ENCODE measurements around the gene MECP2. TPM values are rescaled to one million over a fixed set of nuclear protein-coding genes. Genes with fewer than 3 reads are reported as not detected.

The MECP2 gene
- total RNA-seq, 1 donor from 2014 or later = 60.0 TPM

DNA sequence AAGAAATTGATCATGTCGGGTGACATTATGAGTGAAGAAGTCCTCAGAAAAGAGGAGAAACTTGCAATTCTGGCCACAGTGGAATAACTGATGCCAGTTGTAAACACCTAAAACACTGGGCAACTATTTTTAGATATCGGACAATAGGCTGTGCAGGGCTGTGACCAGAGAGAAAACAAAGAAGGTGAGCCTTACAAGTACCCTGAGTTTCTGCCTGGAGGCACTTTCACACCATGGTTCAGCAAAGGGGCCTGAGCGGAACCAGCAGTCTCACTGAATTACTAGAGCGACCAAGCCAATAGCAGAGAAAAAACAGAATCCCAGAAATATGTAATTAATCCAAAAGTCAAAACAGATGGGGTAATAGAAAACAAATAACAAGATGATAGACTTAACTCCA is 89.0 kb downstream of the MECP2 start:
- Mint-ChIP-seq H3K36me3 (ENCODE audit: low read depth, unreplicated experiment) (peaks cover 9% of the 10 kb centered on the region), H3K27ac (ENCODE audit: unreplicated experiment) (peak overlapping the region; percentile 24), H3K4me1 (ENCODE audit: unreplicated experiment) (no peaks in the 10 kb centered on the region), H3K27me3 (ENCODE audit: unreplicated experiment) (no peaks in the 10 kb centered on the region), H3K4me3 (ENCODE audit: unreplicated experiment) (no peak overlapping the region), H3K9me3 (ENCODE audit: unreplicated experiment) (no peaks in the 10 kb centered on the region)
- DNase-seq (ENCODE audit: low spot score) = no peak
- TF ChIP-seq, protein P1, sequence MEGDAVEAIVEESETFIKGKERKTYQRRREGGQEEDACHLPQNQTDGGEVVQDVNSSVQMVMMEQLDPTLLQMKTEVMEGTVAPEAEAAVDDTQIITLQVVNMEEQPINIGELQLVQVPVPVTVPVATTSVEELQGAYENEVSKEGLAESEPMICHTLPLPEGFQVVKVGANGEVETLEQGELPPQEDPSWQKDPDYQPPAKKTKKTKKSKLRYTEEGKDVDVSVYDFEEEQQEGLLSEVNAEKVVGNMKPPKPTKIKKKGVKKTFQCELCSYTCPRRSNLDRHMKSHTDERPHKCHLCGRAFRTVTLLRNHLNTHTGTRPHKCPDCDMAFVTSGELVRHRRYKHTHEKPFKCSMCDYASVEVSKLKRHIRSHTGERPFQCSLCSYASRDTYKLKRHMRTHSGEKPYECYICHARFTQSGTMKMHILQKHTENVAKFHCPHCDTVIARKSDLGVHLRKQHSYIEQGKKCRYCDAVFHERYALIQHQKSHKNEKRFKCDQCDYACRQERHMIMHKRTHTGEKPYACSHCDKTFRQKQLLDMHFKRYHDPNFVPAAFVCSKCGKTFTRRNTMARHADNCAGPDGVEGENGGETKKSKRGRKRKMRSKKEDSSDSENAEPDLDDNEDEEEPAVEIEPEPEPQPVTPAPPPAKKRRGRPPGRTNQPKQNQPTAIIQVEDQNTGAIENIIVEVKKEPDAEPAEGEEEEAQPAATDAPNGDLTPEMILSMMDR (IDR thresholded peaks at IDR 0.05; ENCODE audit: unreplicated experiment) = no peak

DNA sequence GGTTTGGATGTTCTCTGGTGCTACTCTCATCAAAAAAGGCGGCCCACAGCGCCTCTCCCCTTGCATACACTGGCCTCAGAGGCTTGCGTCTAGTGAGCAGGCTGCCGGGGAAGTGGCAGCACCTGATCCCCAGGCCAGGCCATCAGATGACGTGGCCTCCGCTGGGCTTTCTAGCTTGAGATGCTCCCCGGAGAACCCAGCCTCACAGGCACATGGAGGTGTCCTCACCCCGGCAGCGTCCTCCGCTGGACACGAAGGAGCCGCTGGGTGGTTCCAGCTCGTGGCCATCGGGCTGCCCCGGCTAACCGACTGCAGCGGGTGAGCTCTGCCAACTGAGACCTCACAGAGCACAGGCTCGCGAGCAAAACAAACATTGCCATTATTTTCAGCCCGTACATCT is 90.6 kb downstream of the MECP2 start:
- H3K9me3 Mint-ChIP-seq (ENCODE audit: unreplicated experiment) = no peaks in the 10 kb centered on the region
- no peak overlapping the region for H3K4me3 Mint-ChIP-seq (ENCODE audit: unreplicated experiment)
- H3K36me3 Mint-ChIP-seq (ENCODE audit: low read depth, unreplicated experiment) = peaks cover 9% of the 10 kb centered on the region
- TF ChIP-seq, protein P1 (IDR thresholded peaks at IDR 0.05; ENCODE audit: unreplicated experiment) = no peak
- H3K27me3 Mint-ChIP-seq (ENCODE audit: unreplicated experiment) = no peaks in the 10 kb centered on the region
- DNase-seq (ENCODE audit: low spot score) = no peak
- H3K4me1 Mint-ChIP-seq (ENCODE audit: unreplicated experiment) = no peaks in the 10 kb centered on the region
- H3K27ac Mint-ChIP-seq (ENCODE audit: unreplicated experiment) = no peak overlapping the region

DNA sequence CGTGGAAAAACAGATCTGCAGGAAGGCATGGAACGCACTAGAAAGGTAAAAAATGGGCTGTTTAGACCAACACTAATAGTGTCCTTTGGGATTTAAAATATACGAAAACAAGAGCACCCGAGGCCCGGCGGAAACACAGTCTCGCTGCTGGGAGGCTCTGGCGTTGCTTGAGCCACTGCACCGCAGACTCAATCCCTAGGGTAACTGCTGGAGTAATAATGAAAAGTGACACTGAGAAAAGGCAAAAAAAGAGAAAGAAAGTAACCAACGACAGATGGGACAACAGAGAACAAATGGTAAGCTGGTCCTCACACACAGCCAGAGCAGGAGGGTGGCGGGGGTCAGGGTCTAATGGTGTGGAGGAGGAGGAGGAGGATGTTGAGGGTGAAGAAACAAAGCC is 93.2 kb downstream of the MECP2 start:
- peaks cover 2% of the 10 kb centered on the region for H3K27me3 Mint-ChIP-seq (ENCODE audit: unreplicated experiment)
- H3K4me3 Mint-ChIP-seq (ENCODE audit: unreplicated experiment) = no peak overlapping the region
- peaks cover 9% of the 10 kb centered on the region for H3K36me3 Mint-ChIP-seq (ENCODE audit: low read depth, unreplicated experiment)

DNA sequence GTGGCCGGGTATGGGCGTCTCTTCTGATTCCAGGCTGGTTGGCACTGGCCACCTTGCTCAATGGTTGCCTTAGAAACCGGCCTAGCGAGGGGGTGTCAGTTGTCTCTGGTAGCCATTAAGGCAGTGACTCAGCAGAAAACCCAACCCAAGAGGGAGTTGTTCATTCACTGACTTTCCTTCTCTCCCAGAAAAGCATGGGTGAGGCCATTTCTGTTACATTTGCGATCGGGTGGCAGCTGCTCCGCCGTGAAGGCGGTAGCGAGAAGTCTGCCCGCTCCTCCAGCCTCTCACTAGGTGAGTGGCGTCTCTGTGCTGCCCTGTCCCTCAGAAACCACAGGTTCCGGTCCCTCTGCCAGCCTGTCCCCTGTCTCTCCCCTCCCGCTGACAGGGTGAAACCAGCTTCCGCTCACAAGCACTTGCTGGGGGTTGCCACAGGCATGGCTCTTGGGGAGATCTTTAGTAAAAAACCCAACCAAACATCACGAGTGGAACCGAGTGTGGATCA is 95.2 kb downstream of the MECP2 start:
- Mint-ChIP-seq H3K9me3 (ENCODE audit: unreplicated experiment) (no peaks in the 10 kb centered on the region), H3K36me3 (ENCODE audit: low read depth, unreplicated experiment) (peaks cover 6% of the 10 kb centered on the region), H3K4me1 (ENCODE audit: unreplicated experiment) (peaks cover 7% of the 10 kb centered on the region), H3K4me3 (ENCODE audit: unreplicated experiment) (no peak overlapping the region), H3K27me3 (ENCODE audit: unreplicated experiment) (peaks cover 2% of the 10 kb centered on the region), H3K27ac (ENCODE audit: unreplicated experiment) (no peak overlapping the region)
- TF ChIP-seq, protein P1 (IDR thresholded peaks at IDR 0.05; ENCODE audit: unreplicated experiment) = no peak
- no peak for DNase-seq (ENCODE audit: low spot score)

More for the DNA sequence above, 93.2 kb downstream of the MECP2 start:
- Mint-ChIP-seq H3K4me1 (ENCODE audit: unreplicated experiment) (peaks cover 4% of the 10 kb centered on the region), H3K9me3 (ENCODE audit: unreplicated experiment) (no peaks in the 10 kb centered on the region), H3K27ac (ENCODE audit: unreplicated experiment) (no peak overlapping the region)
- no peak for DNase-seq (ENCODE audit: low spot score)
- TF ChIP-seq, protein P1 (IDR thresholded peaks at IDR 0.05; ENCODE audit: unreplicated experiment) = no peak

DNA sequence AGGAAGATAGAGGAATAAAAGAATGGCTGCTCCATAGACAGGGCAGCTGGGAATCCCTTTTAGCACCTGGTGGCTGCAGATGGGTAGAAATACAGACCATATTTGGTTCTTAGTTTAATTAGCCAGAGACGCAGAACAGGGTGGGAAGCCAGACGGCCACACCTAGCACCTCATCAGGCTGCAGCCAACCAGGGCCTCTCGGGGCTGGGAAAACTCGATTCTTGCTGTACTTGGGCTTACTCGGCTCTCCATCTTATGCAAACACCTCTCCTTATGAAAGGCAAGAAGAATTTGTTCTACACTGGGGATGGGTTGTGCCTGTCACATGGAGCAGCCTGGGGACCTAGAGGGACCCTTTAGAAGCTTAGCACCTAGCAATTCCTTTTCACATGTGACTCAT is 97.5 kb downstream of the MECP2 start:
- Mint-ChIP-seq H3K9me3 (ENCODE audit: unreplicated experiment) (no peaks in the 10 kb centered on the region), H3K27ac (ENCODE audit: unreplicated experiment) (no peak overlapping the region), H3K4me3 (ENCODE audit: unreplicated experiment) (no peak overlapping the region), H3K36me3 (ENCODE audit: low read depth, unreplicated experiment) (no peaks in the 10 kb centered on the region), H3K27me3 (ENCODE audit: unreplicated experiment) (peaks cover 4% of the 10 kb centered on the region), H3K4me1 (ENCODE audit: unreplicated experiment) (peaks cover 7% of the 10 kb centered on the region)
- TF ChIP-seq, protein P1 (IDR thresholded peaks at IDR 0.05; ENCODE audit: unreplicated experiment) = no peak
- DNase-seq (ENCODE audit: low spot score) = no peak

Data from endothelial cell (in vitro differentiated cells).